GM18873 (cell line): ENCODE measurements around the gene MYL3.

Source experiments
- ATAC-seq: cut with Tn5 transposase; IDR thresholded peaks from one replicate; pipeline ENCODE4 v1.9.1; 2021; ENCODE audit warnings: mild to moderate bottlenecking, moderate library complexity, moderate number of reproducible peaks; ENCODE audit not compliant: unreplicated experiment, low FRiP score

MYL3 gene

GRCh38 chr3:46884427-46884826 is 21.2 kb upstream of the MYL3 start:
- ATAC-seq = no peak

- no peak for ATAC-seq
Observed at GRCh38 chr3:46883830-46884185, 20.6 kb upstream of the MYL3 start.

- ATAC-seq = no peak
Observed at GRCh38 chr3:46883054-46883829, 20.0 kb upstream of the MYL3 start.

- ATAC-seq = no peak
Observed at GRCh38 chr3:46882377-46883053, 19.3 kb upstream of the MYL3 start.

GRCh38 chr3:46881596-46882376 is 18.5 kb upstream of the MYL3 start:
- ATAC-seq = no peak

- ATAC-seq = no peak
Observed at GRCh38 chr3:46880884-46881595, 17.8 kb upstream of the MYL3 start.

- no peak for ATAC-seq
Observed at GRCh38 chr3:46878781-46879436, 15.7 kb upstream of the MYL3 start.

GRCh38 chr3:46877406-46878125 is 14.3 kb upstream of the MYL3 start, which contains the start of gene PTH1R:
Gene PTH1R (plus strand): TSS chr3:46877721. CDS start chr3:46883560, 5,839 bp downstream.
- ATAC-seq = no peak

- ATAC-seq = no peak
Observed at GRCh38 chr3:46876313-46877300, 13.4 kb upstream of the MYL3 start.

- ATAC-seq = no peak
Observed at GRCh38 chr3:46875560-46875959, 12.3 kb upstream of the MYL3 start.

GRCh38 chr3:46874430-46874829 is 11.2 kb upstream of the MYL3 start:
- ATAC-seq = no peak

GRCh38 chr3:46873521-46873920 is 10.3 kb upstream of the MYL3 start:
- no peak for ATAC-seq

GRCh38 chr3:46871222-46871621 is 8.0 kb upstream of the MYL3 start:
- no peak for ATAC-seq

- no peak for ATAC-seq
Observed at GRCh38 chr3:46870651-46871050, 7.4 kb upstream of the MYL3 start.

GRCh38 chr3:46869440-46869839 is 6.2 kb upstream of the MYL3 start:
- ATAC-seq = no peak

GRCh38 chr3:46868948-46869347 is 5.7 kb upstream of the MYL3 start:
- no peak for ATAC-seq

GRCh38 chr3:46868287-46868686 is 5.0 kb upstream of the MYL3 start:
- ATAC-seq = no peak

GRCh38 chr3:46867550-46867898 is 4.3 kb upstream of the MYL3 start:
- ATAC-seq = no peak
